IPS-15b (cell line): Measurements from ENCODE around the gene CAPN8.

Experiments
- H3K27me3 ChIP-seq: one replicate; pipeline ENCODE4 v1.6.1; 2013; ENCODE audit warnings: low read length; ENCODE audit not compliant: control insufficient read depth, insufficient read depth
- H3K36me3 ChIP-seq: one replicate; pipeline ENCODE4 v1.6.1; 2013; ENCODE audit warnings: low read length; ENCODE audit not compliant: control insufficient read depth, insufficient read depth
- H3K4me1 ChIP-seq: one replicate; pipeline ENCODE4 v1.6.1; 2013; ENCODE audit warnings: mild to moderate bottlenecking, low read length; ENCODE audit not compliant: control insufficient read depth, insufficient read depth
- H3K4me3 ChIP-seq: one replicate; pipeline ENCODE4 v1.5.1; 2013; ENCODE audit warnings: low read depth, low read length
- H3K9ac ChIP-seq: one replicate; pipeline ENCODE4 v1.6.1; 2013; ENCODE audit warnings: low read depth, mild to moderate bottlenecking, low read length
- H3K9me3 ChIP-seq: one replicate; pipeline ENCODE4 v1.6.1; 2013; ENCODE audit warnings: mild to moderate bottlenecking, low read length; ENCODE audit not compliant: control insufficient read depth, insufficient read depth

Gene CAPN8

DNA sequence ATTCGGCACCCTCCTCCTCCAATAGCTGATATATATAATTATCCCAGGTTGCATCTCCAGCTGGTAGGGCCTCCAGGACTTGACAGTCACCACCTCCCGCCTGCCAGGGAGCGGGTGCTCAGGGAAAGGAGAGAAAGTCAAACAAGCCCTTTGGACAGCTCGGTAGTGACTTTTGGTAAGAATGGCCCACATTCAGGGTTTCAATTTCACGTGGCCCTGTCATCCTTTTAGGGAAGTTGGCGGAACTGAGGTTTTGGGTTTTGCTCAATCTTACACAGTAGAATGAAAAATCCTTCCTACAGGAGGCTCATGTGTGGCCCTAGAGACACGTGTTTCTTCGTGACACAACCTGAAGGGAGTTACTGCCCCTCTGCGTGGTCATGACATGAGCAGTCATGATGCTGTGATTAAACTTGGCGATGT lies 44.2 kb downstream of the CAPN8 start:
- Histone ChIP-seq H3K4me3 (no peak overlapping the region), H3K9ac (no peak overlapping the region), H3K9me3 (no peaks in the 10 kb centered on the region), H3K27me3 (no peaks in the 10 kb centered on the region), H3K4me1 (no peaks in the 10 kb centered on the region), H3K36me3 (no peaks in the 10 kb centered on the region)

DNA sequence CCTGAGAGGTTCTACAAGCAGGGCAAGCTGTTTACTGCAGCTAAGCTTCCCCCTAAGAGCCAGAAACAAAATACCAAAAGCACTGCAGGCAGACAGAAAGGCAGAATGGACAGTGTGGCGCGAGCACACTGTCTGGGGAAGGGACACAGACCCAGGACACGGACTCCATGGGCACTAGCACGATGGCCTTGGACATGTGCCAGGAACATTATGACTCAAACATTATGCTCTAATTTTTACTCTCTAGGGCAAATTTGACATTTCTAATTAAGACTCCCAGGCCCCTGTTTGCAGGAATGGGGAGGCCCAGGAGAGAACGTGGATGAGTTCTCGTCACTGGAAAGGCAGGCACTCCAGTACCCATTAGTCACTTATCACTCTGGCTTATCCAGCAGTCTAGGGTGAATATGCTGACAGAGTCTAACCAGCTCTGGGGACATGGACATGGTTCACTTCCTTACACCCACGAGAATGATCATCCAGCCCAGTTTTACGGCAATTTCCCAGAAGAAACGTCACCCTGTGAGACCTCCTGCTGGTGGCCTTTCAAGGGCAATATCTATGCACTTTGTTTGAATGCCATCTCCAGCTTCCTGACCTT lies 45.1 kb downstream of the CAPN8 start:
- no peaks in the 10 kb centered on the region for H3K27me3 ChIP-seq
- H3K4me3 ChIP-seq = no peak overlapping the region
- no peaks in the 10 kb centered on the region for H3K36me3 ChIP-seq
- H3K4me1 ChIP-seq = no peaks in the 10 kb centered on the region
- H3K9me3 ChIP-seq = no peaks in the 10 kb centered on the region
- H3K9ac ChIP-seq = no peak overlapping the region

DNA sequence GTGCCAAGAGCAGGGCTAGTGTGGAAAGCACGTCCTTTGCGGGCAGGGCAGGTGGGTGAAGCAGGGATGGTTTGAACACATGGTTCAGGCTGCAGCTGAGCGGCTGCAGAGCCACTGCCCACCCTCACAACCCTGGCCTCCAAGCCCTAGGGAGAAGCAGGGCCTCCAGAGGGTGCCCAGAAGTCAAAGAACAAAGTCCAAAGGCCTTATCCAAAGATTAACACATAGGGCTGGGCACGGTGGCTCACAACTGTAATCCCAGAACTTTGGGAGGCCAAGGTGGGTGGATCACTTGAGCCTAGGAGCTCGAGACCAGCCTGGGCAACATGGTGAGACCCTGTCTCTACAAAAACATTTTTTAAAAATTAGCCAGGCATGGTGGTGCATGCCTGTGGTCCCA lies 46.8 kb downstream of the CAPN8 start:
- H3K36me3 ChIP-seq = no peaks in the 10 kb centered on the region

DNA sequence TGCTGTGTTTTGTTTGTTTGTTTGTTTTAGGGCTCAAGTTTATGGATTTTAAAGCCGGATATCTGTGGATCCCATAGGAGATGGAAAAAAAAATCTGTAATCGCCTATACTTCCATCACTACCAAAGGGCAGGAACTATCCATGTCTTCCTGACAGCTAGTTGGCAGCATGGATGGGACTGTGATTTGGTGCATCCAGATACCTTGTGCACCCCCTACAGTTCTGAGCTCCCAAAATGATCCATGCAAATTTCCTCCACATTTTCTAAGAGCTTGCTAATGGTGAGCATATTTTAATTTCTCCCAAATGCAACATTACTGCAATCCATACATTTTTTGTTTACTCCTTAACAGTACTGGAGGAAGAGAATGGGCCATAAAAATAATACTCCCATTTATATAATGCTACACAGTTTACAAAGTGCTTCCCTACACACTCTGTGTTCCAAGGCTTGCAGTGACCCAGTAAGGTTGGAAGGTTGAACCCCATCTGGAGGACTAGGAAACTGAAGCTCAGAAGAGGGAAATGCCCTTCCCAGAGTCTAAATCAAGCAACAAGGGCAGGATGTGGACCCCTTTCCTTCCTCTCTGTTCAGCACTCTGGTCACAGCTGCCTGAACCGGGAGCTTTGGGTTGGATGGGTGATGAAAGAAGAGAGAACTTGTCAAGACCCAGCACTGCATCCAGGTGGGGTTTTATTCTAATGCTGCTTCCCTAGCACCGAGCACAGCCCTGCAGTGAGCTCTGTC lies 48.0 kb downstream of the CAPN8 start:
- Histone ChIP-seq H3K27me3 (no peaks in the 10 kb centered on the region), H3K4me3 (no peak overlapping the region), H3K4me1 (no peaks in the 10 kb centered on the region), H3K9ac (no peak overlapping the region), H3K36me3 (no peaks in the 10 kb centered on the region), H3K9me3 (no peaks in the 10 kb centered on the region)

More for the DNA sequence above, 46.8 kb downstream of the CAPN8 start:
- H3K27me3 ChIP-seq = no peaks in the 10 kb centered on the region
- no peak overlapping the region for H3K9ac ChIP-seq
- no peaks in the 10 kb centered on the region for H3K4me1 ChIP-seq
- no peak overlapping the region for H3K4me3 ChIP-seq
- no peaks in the 10 kb centered on the region for H3K9me3 ChIP-seq

DNA sequence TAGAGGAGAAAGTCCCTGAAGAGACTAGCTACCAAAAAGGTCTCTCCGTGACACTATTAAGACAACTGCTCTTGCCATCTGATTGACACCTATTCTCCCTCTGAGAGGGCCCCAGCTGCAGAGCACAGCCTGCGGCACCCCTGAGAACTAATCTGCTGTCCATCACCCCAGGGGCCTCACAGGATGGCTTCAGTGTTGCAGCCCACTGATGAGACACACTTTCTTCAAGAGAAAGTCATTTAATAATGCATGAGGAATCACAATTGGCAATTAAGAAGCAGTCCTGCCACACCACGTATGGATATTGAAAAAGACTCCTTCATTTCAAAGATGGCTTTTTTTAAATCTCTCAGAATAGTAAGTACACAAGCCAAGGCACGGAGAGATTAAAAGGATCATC lies 48.9 kb downstream of the CAPN8 start:
- H3K4me1 ChIP-seq = no peaks in the 10 kb centered on the region
- H3K9ac ChIP-seq = no peak overlapping the region
- H3K9me3 ChIP-seq = no peaks in the 10 kb centered on the region
- H3K4me3 ChIP-seq = no peak overlapping the region
- H3K36me3 ChIP-seq = no peaks in the 10 kb centered on the region
- no peaks in the 10 kb centered on the region for H3K27me3 ChIP-seq

DNA sequence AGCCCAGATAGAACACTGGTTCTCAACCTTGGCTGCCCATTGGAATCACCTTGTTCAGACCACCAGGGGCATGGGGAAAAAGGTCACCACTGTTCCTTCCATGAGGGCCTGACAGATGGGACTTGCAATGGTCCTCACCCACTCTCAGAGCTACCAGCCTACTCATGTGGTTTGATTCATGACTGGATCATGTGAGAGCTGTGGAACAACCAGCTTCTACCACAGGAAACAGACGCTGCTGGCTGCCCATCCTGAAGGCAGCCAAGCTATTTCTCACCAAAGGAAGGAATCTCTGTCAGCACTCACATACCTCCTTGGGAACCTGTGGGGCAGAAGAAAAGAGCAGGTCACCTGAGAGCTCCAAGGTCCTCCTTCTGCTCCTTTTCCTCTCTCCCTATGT lies 53.6 kb downstream of the CAPN8 start:
- no peaks in the 10 kb centered on the region for H3K27me3 ChIP-seq

DNA sequence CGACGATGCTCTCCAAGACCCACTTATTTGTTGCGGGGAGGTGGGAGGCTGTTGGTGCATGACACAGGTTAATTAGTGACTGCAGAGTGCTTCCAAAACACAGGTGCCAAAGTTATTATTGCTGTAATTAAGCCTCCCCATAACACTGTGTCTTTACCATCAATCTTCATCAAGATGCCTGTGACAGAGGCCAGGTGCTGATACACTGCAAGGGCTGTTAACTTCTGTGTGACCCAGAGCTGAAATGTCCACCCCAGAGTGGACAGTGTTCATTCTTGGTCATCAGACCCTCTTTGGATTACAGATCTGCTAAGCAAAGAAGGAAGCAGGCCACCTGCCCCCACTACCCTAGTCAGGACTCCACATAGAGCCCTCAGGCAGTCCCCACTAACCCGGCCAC lies 55.5 kb downstream of the CAPN8 start:
- no peaks in the 10 kb centered on the region for H3K36me3 ChIP-seq
- no peaks in the 10 kb centered on the region for H3K9me3 ChIP-seq
- no peak overlapping the region for H3K9ac ChIP-seq
- no peaks in the 10 kb centered on the region for H3K27me3 ChIP-seq
- H3K4me1 ChIP-seq = no peaks in the 10 kb centered on the region
- no peak overlapping the region for H3K4me3 ChIP-seq

More for the DNA sequence above, 53.6 kb downstream of the CAPN8 start:
- H3K9me3 ChIP-seq = no peaks in the 10 kb centered on the region
- H3K36me3 ChIP-seq = no peaks in the 10 kb centered on the region
- no peaks in the 10 kb centered on the region for H3K4me1 ChIP-seq
- H3K9ac ChIP-seq = no peak overlapping the region
- no peak overlapping the region for H3K4me3 ChIP-seq

DNA sequence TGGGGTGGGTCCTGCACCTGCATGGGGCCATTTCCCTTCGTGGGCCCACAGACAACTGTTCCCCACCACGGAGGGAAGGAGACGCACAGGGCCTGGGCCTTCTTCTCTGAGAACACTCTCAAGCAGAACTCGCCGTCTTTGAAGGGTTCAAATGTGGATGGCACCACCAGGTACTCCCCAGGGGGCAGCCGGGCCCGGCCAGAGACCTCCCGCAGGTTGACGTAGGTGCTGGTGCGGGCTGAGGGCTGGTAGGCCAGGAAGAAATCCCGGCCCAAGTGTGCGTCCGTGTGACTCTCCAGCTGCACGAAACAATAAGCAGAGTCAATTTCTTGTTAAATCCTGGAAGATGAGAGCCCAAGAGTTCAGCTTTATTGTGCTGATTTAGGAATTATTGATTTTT lies 56.4 kb downstream of the CAPN8 start:
- Histone ChIP-seq H3K9me3 (no peaks in the 10 kb centered on the region), H3K27me3 (no peaks in the 10 kb centered on the region), H3K4me1 (no peaks in the 10 kb centered on the region), H3K9ac (no peak overlapping the region), H3K4me3 (no peak overlapping the region), H3K36me3 (no peaks in the 10 kb centered on the region)

DNA sequence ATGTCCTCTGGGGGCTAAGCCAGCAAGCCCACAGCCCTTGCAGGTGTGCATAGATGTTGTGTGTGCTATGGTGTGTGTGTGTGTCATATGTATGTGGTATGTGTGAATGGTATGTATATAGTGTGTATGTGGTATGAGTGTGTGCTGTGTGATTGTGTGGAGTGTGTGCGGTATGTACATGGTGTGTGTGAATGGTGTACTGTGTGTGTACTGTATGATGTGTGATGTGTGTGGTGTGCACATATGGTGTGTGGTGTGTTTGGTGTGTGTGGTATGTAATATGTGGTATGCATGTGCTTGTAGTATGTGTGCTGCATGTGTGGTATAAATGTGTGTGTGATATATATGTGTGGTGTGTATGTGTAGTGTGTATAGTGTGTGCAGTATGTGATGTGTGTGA lies 107.0 kb downstream of the CAPN8 start:
- Histone ChIP-seq H3K27me3 (no peaks in the 10 kb centered on the region), H3K9me3 (no peaks in the 10 kb centered on the region), H3K4me1 (no peaks in the 10 kb centered on the region), H3K4me3 (no peak overlapping the region), H3K9ac (no peak overlapping the region), H3K36me3 (no peaks in the 10 kb centered on the region)

DNA sequence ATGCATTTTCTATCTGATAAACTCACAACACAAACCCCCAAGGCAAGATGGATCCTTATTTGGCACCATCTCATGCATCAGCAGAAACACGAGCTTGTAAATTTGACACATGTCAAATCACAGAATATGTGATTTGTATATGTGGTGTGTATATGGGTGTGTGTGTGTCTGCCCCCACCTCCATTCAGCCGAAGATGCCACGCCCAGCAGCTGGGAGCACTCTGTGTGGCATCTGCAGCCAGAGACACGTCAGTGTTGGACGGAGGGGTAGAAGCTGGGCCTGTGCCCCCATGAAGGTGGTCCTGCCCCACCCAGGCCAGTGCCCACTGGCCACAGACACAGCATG lies 108.4 kb downstream of the CAPN8 start:
- no peak overlapping the region for H3K9ac ChIP-seq
- no peaks in the 10 kb centered on the region for H3K4me1 ChIP-seq
- H3K4me3 ChIP-seq = no peak overlapping the region
- H3K9me3 ChIP-seq = no peaks in the 10 kb centered on the region
- H3K36me3 ChIP-seq = no peaks in the 10 kb centered on the region
- no peaks in the 10 kb centered on the region for H3K27me3 ChIP-seq

DNA sequence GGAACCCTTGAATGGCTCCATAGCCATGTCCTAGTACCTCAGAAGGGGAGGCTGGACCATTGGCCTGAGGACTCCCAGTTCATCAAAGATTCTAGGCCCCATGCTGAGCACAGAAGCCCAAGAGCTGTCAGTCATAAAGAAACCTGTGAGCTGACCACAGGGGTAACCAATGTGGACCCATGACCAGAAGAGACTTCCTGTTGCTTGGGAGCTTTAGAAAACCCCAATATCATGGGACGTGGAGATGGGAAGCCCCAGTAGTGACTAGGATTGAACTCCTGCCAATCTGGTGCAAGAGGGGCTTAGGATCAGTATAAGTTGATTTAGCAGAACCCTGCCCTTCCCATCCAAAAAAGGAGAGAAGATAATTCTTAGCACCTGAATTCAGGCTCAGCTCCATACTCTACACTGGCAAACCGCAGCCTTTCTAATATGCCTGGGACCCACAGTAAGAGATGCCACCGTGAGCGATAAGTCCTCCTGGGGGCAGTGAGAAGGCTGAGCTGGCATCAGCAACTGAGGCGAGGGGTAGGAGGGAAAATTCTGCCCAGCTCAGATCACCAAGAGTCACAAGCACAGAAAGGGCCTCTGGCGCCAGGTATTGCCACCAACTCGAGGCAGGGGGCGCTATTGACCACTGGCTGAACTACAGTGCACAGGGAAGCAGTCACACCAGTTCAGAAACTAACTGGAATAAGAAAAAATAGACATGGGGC lies 108.9 kb downstream of the CAPN8 start:
- Histone ChIP-seq H3K27me3 (no peaks in the 10 kb centered on the region), H3K9me3 (no peaks in the 10 kb centered on the region), H3K36me3 (no peaks in the 10 kb centered on the region), H3K4me1 (no peaks in the 10 kb centered on the region), H3K9ac (no peak overlapping the region), H3K4me3 (no peak overlapping the region)

DNA sequence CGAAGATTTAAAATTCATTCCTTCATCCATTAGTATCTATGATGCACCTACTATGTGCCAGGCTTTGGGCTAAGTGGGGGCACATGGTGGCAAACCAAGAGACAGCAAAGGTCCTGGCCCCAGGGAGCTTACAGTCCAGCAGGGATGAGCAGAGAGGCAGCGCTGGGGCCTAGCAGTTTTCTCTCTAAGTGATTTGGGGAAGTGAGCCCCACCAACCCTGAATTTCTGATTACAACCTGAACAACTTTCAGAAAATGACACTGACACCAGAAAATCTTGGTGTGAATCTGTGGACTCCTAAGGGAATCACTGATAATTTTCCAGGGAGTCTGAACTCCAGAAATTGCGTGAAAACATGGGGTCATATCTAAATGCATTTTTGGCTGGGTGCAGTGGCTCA lies 111.5 kb downstream of the CAPN8 start:
- no peaks in the 10 kb centered on the region for H3K4me1 ChIP-seq
- H3K9me3 ChIP-seq = no peaks in the 10 kb centered on the region
- no peaks in the 10 kb centered on the region for H3K36me3 ChIP-seq
- no peak overlapping the region for H3K9ac ChIP-seq
- H3K27me3 ChIP-seq = no peaks in the 10 kb centered on the region
- no peak overlapping the region for H3K4me3 ChIP-seq
